Esophagus mucosa (tissue), 1 donor: ENCODE results near the gene BICD2. TPM values are rescaled to one million over a fixed set of nuclear protein-coding genes. Genes with fewer than 3 reads are reported as not detected.
A peak's percentile ranks its signal among the peaks of the same experiment; 100 is the strongest.

ENCODE experiments used
- ATAC-seq: fragments of 200-7000 bp; cut with Tn5 transposase; one replicate; pipeline ENCODE4 v1.9.1; 2020
- total RNA-seq: library from RNA; stranded (reverse); gene quantifications from one replicate; pipeline ENCODE4 v1.2.4, GENCODE V29; 2023
- donor health status: DM: yes; HTN: yes; CAD: no.

BICD2 gene
- total RNA-seq, 1 donor from 2014 or later: 63.7 TPM

- ATAC-seq: no peak
Measured at GRCh38 chr9:92713528-92713927, 51.1 kb downstream of the BICD2 start.

DNA sequence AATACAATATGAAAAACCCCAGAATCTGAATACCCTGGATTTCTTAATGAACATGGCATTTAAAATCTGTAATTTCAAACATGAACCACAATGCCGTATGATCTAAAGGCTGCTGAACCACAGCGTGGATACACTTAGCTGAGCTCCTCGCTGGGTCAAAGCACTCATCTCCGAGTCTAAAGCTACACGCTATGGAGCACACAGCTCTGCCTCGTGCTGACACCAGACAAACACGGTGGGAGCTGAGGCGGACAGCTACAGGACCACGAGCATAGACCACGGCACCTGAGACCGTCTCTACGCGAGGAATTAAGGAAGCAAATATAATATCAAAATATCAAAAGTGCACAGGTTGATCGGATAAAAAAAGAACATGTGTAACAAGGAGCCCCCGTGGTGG, 51.9 kb downstream of the BICD2 start:
- ATAC-seq: no peak

DNA sequence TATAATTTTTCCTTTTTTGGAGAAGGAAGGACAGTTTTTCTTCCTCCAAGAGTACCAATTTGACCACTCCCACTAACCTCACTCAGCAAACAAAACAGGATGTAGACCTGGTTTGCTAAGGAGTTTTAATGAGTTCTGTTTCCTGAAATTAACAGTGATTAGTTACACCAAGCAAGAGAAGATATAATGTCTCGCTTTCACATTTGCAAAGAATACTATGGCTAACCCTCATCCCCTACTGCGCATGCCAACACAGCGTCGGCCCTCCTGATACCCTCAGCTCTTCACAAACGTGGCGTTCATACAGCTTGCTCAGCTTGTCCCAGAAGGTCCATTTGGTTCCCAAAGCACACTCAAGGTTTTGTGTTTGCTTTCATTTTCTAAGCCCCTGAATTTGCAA, 52.8 kb downstream of the BICD2 start:
- no peak for ATAC-seq

DNA sequence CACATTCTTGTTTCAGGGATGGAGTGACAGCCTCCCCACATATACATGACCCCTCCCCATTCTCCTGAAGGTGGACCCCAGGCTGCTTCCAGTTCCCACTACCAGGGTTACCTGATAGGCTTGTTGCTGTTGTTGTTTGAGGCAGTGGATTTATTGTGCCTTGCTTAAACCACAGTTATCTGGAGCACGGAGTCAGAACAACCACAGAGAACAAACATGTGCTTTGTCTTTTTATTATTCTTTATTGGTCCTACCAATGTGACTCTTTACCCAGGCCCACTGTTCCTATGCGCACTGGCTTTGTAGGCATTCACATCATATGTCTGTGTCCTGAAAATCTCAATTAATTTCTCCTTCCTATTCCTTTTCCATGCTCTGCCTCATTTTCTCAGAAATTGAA, 53.5 kb downstream of the BICD2 start:
- no peak for ATAC-seq

GRCh38 chr9:92710368-92710767, 54.3 kb downstream of the BICD2 start:
- no peak for ATAC-seq

GRCh38 chr9:92709954-92710353, 54.7 kb downstream of the BICD2 start:
- no peak for ATAC-seq

GRCh38 chr9:92709240-92709639, 55.4 kb downstream of the BICD2 start:
- ATAC-seq: peak; percentile 70

GRCh38 chr9:92707530-92707929, 57.1 kb downstream of the BICD2 start:
- no peak for ATAC-seq

- peak; percentile 82 for ATAC-seq
Measured at GRCh38 chr9:92706218-92706940, 58.3 kb downstream of the BICD2 start.

DNA sequence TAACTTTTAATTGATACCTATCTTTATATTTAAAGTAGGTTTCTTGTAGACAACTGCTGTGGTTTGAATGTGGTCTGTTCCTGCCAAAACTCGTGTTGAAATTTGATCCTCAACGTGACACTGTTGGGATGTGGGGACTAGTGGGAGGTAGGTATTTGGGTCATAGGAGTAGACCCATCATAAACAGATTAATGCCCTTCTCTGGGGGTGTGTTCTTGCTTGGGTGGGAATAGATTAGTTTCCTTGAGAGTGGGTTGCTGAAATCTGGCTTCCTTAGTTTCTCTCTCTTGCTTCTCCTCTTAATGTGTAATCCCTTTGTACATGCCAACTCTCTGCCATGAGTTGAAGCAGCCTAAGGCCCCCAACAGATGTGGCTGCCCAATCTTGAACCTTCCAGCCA, 60.1 kb downstream of the BICD2 start:
- no peak for ATAC-seq

- no peak for ATAC-seq
Measured at GRCh38 chr9:92696619-92697018, 68.0 kb downstream of the BICD2 start.

GRCh38 chr9:92686954-92687353, 77.7 kb downstream of the BICD2 start:
- ATAC-seq: no peak

- ATAC-seq: no peak
Measured at GRCh38 chr9:92685022-92685421, 79.6 kb downstream of the BICD2 start.

GRCh38 chr9:92682269-92682668, 82.4 kb downstream of the BICD2 start:
- no peak for ATAC-seq

DNA sequence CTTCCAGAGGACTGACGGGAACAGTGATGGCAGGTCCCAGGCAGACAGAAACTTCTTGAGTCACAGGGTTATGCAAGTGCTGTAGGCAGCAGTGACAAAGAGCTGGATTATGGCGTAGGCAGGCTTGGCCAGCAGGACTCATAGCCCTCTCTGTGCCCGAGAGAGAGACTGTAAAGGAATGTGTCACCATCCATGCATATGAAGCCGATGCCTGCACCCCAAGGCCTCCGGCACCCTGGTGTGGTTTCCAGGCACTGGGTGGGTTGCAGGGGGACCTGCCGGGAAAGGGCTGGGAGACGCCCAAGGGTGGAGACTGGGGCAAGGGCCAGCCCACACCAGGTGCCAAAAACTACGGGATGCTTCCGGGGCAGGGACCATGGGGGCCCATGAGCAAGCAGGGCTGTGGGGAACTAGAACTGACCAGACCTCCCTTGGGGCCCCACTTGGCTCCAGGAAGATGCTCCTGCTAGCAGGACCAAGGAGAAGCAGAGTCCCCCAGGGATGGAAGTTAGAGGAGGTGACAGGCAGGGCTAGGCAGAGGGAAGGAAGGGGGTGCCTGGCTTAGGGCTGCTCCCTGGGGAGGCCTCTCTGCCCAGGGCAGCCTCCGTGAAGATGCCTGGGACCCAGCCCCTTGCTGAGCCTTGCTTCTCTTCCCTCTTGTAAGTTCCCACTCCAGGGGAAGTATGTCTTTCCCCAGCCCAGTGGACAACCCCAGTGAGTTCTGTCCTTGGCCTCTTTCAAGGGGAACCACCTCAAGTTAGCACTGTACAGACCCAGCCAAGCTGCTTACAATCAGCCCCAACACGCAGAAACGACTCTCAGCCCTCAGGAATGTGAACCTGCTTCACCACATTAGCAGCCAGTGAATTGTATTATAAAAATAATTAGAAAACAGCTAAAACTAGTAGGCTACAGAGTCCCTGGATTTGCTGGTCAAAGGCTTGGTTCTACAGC, 84.2 kb downstream of the BICD2 start:
- peak; percentile 91 for ATAC-seq

DNA sequence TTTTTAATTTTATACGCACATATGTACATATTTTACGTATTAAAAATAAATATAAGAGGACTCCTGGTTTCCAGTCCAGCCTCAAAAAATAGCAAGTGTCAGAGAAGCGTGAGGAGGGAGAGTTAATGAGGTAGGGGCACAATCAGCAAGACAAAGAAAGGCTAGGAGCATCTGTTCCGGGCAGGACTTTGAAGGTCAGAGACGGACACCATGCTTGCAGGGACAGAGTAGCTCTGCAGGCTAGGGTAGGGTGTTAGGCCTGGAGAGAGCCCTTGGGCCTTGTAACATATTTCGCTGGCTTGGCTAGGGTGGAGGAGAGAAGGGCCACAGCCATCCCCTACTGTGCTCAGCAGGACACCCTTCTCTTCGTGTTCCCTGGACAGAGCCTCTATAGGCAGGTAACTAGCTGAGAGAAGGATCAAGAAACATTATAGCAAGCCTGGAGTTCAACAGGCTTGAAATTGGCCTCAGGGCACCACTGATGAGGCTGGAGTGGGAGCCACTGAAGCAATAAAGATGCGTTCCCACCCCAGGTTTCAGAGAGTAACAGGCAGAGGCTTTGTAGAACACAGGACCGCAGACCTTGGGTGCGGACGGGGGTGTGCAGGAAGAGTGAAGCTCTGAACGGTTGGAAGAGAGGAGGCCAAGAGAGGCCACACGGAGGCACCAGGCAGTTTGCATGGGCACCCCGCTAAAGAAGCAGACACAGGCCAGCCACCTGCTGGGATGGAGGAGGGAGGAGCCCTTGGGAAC, 85.0 kb downstream of the BICD2 start:
- no peak for ATAC-seq

- ATAC-seq: peak; percentile 41
Measured at GRCh38 chr9:92671323-92671722, 93.3 kb downstream of the BICD2 start.

DNA sequence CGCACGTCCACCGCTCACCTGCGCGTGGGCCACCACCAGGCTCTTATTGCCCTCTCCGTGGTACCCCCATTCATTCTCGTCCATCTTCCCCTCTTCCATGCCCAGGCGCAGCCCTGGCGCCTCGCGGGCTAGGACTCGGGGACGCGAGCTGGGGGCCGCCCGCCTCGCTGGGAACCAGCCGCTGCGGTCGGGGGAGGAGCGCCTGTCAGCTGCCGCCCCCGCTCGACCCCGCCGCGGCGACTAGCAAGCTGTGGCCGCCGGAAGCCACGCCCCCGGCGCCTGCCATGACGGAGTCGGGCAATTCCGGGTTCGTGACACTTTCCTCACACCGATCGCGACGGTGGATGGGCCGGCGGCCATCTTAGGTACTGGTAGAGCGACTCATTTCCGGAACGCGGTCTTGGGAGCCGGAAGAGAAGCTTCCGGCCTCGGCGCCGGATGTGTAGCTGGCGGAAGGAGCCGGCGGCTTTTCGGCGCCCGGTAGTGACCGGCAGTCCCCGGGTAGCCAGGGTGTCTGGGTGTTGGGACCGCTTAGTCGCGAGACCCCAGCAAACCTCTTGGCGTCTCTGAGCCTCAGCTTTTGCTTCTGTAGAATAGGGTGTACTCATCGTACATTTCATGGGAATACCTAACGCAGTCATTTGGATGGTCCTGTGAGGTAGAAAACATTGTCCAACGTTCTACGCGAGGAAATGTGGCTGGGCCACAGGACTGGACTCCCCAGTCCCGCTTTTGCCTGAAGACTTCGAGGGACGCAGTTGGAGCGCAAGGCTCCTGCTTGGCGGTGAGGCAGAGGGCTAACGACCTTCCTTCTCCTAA, 94.5 kb downstream of the BICD2 start, which contains the start of gene IPPK:
IPPK (minus strand) TSS at position 242 of the 819 bp plus-strand sequence; CDS start at position 99, 143 bp downstream.
- peak; percentile 86 for ATAC-seq

- ATAC-seq: peak; percentile 3
Measured at GRCh38 chr9:92669527-92669889, 95.1 kb downstream of the BICD2 start.

- peak; percentile 67 for ATAC-seq
Measured at GRCh38 chr9:92668746-92669526, 95.7 kb downstream of the BICD2 start.

GRCh38 chr9:92666912-92667532, 97.6 kb downstream of the BICD2 start:
- no peak for ATAC-seq
